Measurements from ENCODE around the gene PADI3. TPM values are rescaled to one million over a fixed set of nuclear protein-coding genes. Genes with fewer than 3 reads are reported as not detected.

The PADI3 gene
- total and polyA plus RNA-seq, 2 donors (not counting 1 experiment from before 2014, with no cell fraction given) = not detected

- Histone ChIP-seq H3K27me3 (ENCODE audit: control insufficient read depth, insufficient read depth, low read length) (no peaks in the 10 kb centered on the region), H3K4me3 (replicated peaks in 1 of 4; ENCODE audit: control extremely low read depth in 1 of 4, insufficient read depth in 1 of 4, low read depth in 3 of 4, low read length in 4 of 4) (no peak overlapping the region), H3K27ac (ENCODE audit: insufficient read depth, low read length) (no peak overlapping the region), H3K36me3 (ENCODE audit: control insufficient read depth, insufficient read depth, low read length) (no peaks in the 10 kb centered on the region), H3K9me3 (ENCODE audit: control insufficient read depth, insufficient read depth, low read depth, low read length) (no peaks in the 10 kb centered on the region), H3K9ac (ENCODE audit: insufficient read depth, low read length) (no peak overlapping the region), H2AFZ (ENCODE audit: low read length) (no peak overlapping the region), H3K79me2 (ENCODE audit: control insufficient read depth, insufficient read depth, low read length) (no peaks in the 10 kb centered on the region), H3K4me2 (ENCODE audit: extremely low read depth, insufficient read depth, low read length) (peak overlapping the region; percentile 35), H4K20me1 (ENCODE audit: control insufficient read depth, extremely low read depth, insufficient read depth, low read length) (no peaks in the 10 kb centered on the region), H3K4me1 (ENCODE audit: control insufficient read depth, extremely low read depth, insufficient read depth, low read length) (peaks cover 13% of the 10 kb centered on the region)
- TF ChIP-seq CTCF (conservative IDR thresholded peaks at IDR 0.05 in 1 of 2, IDR thresholded peaks at IDR 0.05 in 1 of 2; ENCODE audit: low read depth in 1 of 2, low read length in 2 of 2) = no peak
- TF ChIP-seq EZH2 (IDR thresholded peaks at IDR 0.05; ENCODE audit: low read length, missing control alignments) = no peak
- peak; percentile 59 to 95 for DNase-seq (ENCODE audit: low read depth in 2 of 2)
Observed at GRCh38 chr1:17232759-17233661, 15.9 kb upstream of the PADI3 start.

GRCh38 chr1:17233675-17234320, 15.1 kb upstream of the PADI3 start:
- Histone ChIP-seq H3K4me3 (replicated peaks in 1 of 4; ENCODE audit: control extremely low read depth in 1 of 4, insufficient read depth in 1 of 4, low read depth in 3 of 4, low read length in 4 of 4) (no peak overlapping the region), H3K27me3 (ENCODE audit: control insufficient read depth, insufficient read depth, low read length) (no peaks in the 10 kb centered on the region), H3K79me2 (ENCODE audit: control insufficient read depth, insufficient read depth, low read length) (no peaks in the 10 kb centered on the region), H3K9ac (ENCODE audit: insufficient read depth, low read length) (no peak overlapping the region), H2AFZ (ENCODE audit: low read length) (no peak overlapping the region), H3K4me1 (ENCODE audit: control insufficient read depth, extremely low read depth, insufficient read depth, low read length) (peaks cover 13% of the 10 kb centered on the region), H3K27ac (ENCODE audit: insufficient read depth, low read length) (no peak overlapping the region), H3K36me3 (ENCODE audit: control insufficient read depth, insufficient read depth, low read length) (no peaks in the 10 kb centered on the region), H3K4me2 (ENCODE audit: extremely low read depth, insufficient read depth, low read length) (peak overlapping the region; percentile 5), H4K20me1 (ENCODE audit: control insufficient read depth, extremely low read depth, insufficient read depth, low read length) (no peaks in the 10 kb centered on the region), H3K9me3 (ENCODE audit: control insufficient read depth, insufficient read depth, low read depth, low read length) (no peaks in the 10 kb centered on the region)
- DNase-seq (ENCODE audit: low read depth in 2 of 2) = peak; percentile 66 to 95
- no peak for TF ChIP-seq EZH2 (IDR thresholded peaks at IDR 0.05; ENCODE audit: low read length, missing control alignments)
- no peak for TF ChIP-seq CTCF (conservative IDR thresholded peaks at IDR 0.05 in 1 of 2, IDR thresholded peaks at IDR 0.05 in 1 of 2; ENCODE audit: low read depth in 1 of 2, low read length in 2 of 2)

GRCh38 chr1:17234405-17234804, 14.5 kb upstream of the PADI3 start:
- Histone ChIP-seq H3K4me1 (ENCODE audit: control insufficient read depth, extremely low read depth, insufficient read depth, low read length) (peaks cover 13% of the 10 kb centered on the region), H3K36me3 (ENCODE audit: control insufficient read depth, insufficient read depth, low read length) (no peaks in the 10 kb centered on the region), H3K4me2 (ENCODE audit: extremely low read depth, insufficient read depth, low read length) (no peak overlapping the region), H3K79me2 (ENCODE audit: control insufficient read depth, insufficient read depth, low read length) (no peaks in the 10 kb centered on the region), H2AFZ (ENCODE audit: low read length) (no peak overlapping the region), H3K9ac (ENCODE audit: insufficient read depth, low read length) (no peak overlapping the region), H3K27ac (ENCODE audit: insufficient read depth, low read length) (no peak overlapping the region), H3K9me3 (ENCODE audit: control insufficient read depth, insufficient read depth, low read depth, low read length) (no peaks in the 10 kb centered on the region), H4K20me1 (ENCODE audit: control insufficient read depth, extremely low read depth, insufficient read depth, low read length) (no peaks in the 10 kb centered on the region), H3K4me3 (replicated peaks in 1 of 4; ENCODE audit: control extremely low read depth in 1 of 4, insufficient read depth in 1 of 4, low read depth in 3 of 4, low read length in 4 of 4) (no peak overlapping the region), H3K27me3 (ENCODE audit: control insufficient read depth, insufficient read depth, low read length) (no peaks in the 10 kb centered on the region)
- DNase-seq (ENCODE audit: low read depth in 2 of 2) = no peak
- TF ChIP-seq CTCF (conservative IDR thresholded peaks at IDR 0.05 in 1 of 2, IDR thresholded peaks at IDR 0.05 in 1 of 2; ENCODE audit: low read depth in 1 of 2, low read length in 2 of 2) = no peak
- no peak for TF ChIP-seq EZH2 (IDR thresholded peaks at IDR 0.05; ENCODE audit: low read length, missing control alignments)
